PC-3 (cell line): ENCODE data around the gene KCNG1. TPM values are rescaled to one million over a fixed set of nuclear protein-coding genes. Genes with fewer than 3 reads are reported as not detected.

Experiments
- ATAC-seq: fragments of 200-7000 bp; cut with Tn5 transposase; 2 replicates; pipeline ENCODE4 v1.9.1; 2020; ENCODE audit warnings: mild to moderate bottlenecking, moderate library complexity
- BruUV-seq: library from RNA; stranded (reverse); fragments of 400-500 nt; replicated peaks from 2 replicates; lab custom pipeline; 2021; lab: Mats Ljungman, UMichigan
- CTCF ChIA-PET: fragments of 300-600 bp; sonication (Branson Sonifier 250); formaldehyde crosslinking; loops from one replicate; lab custom pipeline; 2022; ENCODE audit warnings: antibody characterized with exemption; lab: Charles Lee
- POLR2A ChIA-PET: fragments of 300-600 bp; sonication (Branson Sonifier 250); formaldehyde crosslinking; loops from one replicate; lab custom pipeline; 2022; ENCODE audit warnings: antibody characterized with exemption; ENCODE audit not compliant: unreplicated experiment; lab: Charles Lee
- DNase-seq: peaks from one replicate; pipeline ENCODE4 v3.0.0-alpha.2; 2015
- H2AFZ ChIP-seq: fragments of 300-600 bp; sonication (generic); 2 replicates; pipeline ENCODE4 v1.6.0; 2016; ENCODE audit warnings: antibody characterized with exemption, low read length
- H3F3A ChIP-seq: fragments of 300-600 bp; sonication (generic); one replicate; pipeline ENCODE4 v1.6.0; 2017; ENCODE audit warnings: antibody characterized with exemption, low read length, control low read depth, mild to moderate bottlenecking; ENCODE audit not compliant: unreplicated experiment
- H3K27ac ChIP-seq: fragments of 300-600 bp; sonication (generic); 2 replicates; pipeline ENCODE4 v1.5.1; 2016; ENCODE audit warnings: mild to moderate bottlenecking, low read length
- H3K27me3 ChIP-seq: fragments of 300-600 bp; sonication (generic); 2 replicates; pipeline ENCODE4 v1.6.1; 2016; ENCODE audit warnings: low read length, mixed read lengths
- H3K36me3 ChIP-seq: fragments of 300-600 bp; sonication (generic); 2 replicates; pipeline ENCODE4 v1.6.1; 2016; ENCODE audit warnings: low read depth, mixed run types, low read length, mixed read lengths
- H3K4me1 ChIP-seq: fragments of 300-600 bp; sonication (generic); 2 replicates; pipeline ENCODE4 v1.5.1; 2016; ENCODE audit warnings: low read length; ENCODE audit not compliant: insufficient read depth
- H3K4me2 ChIP-seq: fragments of 300-600 bp; sonication (generic); 2 replicates; pipeline ENCODE4 v1.6.0; 2016; ENCODE audit warnings: low read length
- H3K4me3 ChIP-seq: fragments of 300-600 bp; sonication (generic); 2 replicates; pipeline ENCODE4 v1.5.1; 2016; ENCODE audit warnings: mild to moderate bottlenecking, low read length, mixed read lengths
- H3K79me2 ChIP-seq: fragments of 300-600 bp; sonication (generic); 2 replicates; pipeline ENCODE4 v1.6.1; 2017; ENCODE audit warnings: low read length, mixed read lengths
- H3K9ac ChIP-seq: fragments of 300-600 bp; sonication (generic); 2 replicates; pipeline ENCODE4 v1.6.0; 2016; ENCODE audit warnings: mild to moderate bottlenecking, low read length
- H3K9me2 ChIP-seq: fragments of 300-600 bp; sonication (generic); replicated peaks from 2 replicates; pipeline ENCODE4 v1.6.1; 2016; ENCODE audit warnings: mixed run types, low read length, mixed read lengths
- H3K9me3 ChIP-seq: fragments of 300-600 bp; sonication (generic); 2 replicates; pipeline ENCODE4 v1.6.1; 2016; ENCODE audit warnings: low read length, mixed read lengths
- H4K20me1 ChIP-seq: fragments of 300-600 bp; sonication (generic); 2 replicates; pipeline ENCODE4 v1.6.1; 2016; ENCODE audit warnings: low read length, mixed read lengths
- CTCF ChIP-seq: fragments of 300-600 bp; sonication (generic); conservative IDR thresholded peaks from 2 replicates; pipeline ENCODE4 v1.5.1; 2017; ENCODE audit warnings: antibody characterized with exemption, low read depth, mild to moderate bottlenecking, low read length
- EZH2 ChIP-seq: fragments of 300-600 bp; sonication (generic); IDR thresholded peaks from one replicate; pipeline ENCODE4 v1.6.1; 2017; ENCODE audit warnings: antibody characterized with exemption, mild to moderate bottlenecking, low read length; ENCODE audit not compliant: unreplicated experiment
- EZH2phosphoT487 ChIP-seq: fragments of 300-600 bp; sonication (generic); IDR thresholded peaks from 2 replicates; pipeline ENCODE4 v1.6.1; 2018; ENCODE audit warnings: mild to moderate bottlenecking, antibody characterized with exemption, low read length, borderline replicate concordance
- intact Hi-C: fragments of 100-400 bp; cut with micrococcal nuclease; formaldehyde crosslinking; loops from 2 replicates; pipeline ENCODE4 v1.9.0; 2023
- total RNA-seq: library from RNA; depleted of rRNA; stranded (reverse); fragments of >200 nt; gene quantifications from 2 replicates; pipeline ENCODE4 v1.2.3, GENCODE V29; 2014

KCNG1 gene
- total RNA-seq, 1 experiment from 2014 or later = 61.5 TPM

DNA sequence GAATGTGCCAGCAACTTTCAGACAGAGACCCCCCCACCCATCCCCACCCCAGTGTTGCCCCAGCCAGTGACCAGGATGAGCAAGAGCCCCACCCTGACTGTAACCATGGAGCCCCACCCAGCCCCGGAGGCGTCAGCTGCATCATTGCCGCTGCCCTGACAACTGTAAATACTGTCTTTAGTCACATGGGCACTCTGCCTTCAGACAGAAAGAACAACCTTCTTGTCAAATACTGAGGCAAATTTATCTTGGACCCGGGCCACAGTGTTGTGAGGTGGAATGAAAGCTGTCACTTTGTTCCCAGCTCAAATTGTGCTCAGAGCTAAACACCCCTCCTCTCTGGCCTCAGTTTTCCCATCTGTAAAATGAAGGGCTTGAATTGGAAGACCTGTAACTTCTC lies 40.5 kb downstream of the KCNG1 start:
- intact Hi-C loops = loop anchor here (1.0 to 10.0 kb wide), 6 partner anchors 345 to 1002 kb away; no protein-coding TSS in a partner anchor
- no peaks in the 10 kb centered on the region for H3K27me3 ChIP-seq
- ATAC-seq = peak; percentile 80
- no TSS peak for BruUV-seq
- peak overlapping the region; percentile 87 for H3K27ac ChIP-seq
- H4K20me1 ChIP-seq = no peaks in the 10 kb centered on the region
- ChIA-PET CTCF (interaction anchor here (0.6 to 2.5 kb wide), 6 partner anchors 8 to 1052 kb away, joined by 3 to 7 read pairs (median 5); partner anchors contain the start of genes BCAS4, DPM1 and MOCS3), POLR2A (interaction anchor here (0.5 to 0.8 kb wide), 4 partner anchors 24 to 579 kb away, joined by 3 to 13 read pairs (median 3); partner anchors contain the start of genes DPM1 and MOCS3)
- H3K4me2 ChIP-seq = peak overlapping the region; percentile 80
- no peaks in the 10 kb centered on the region for H3K9me2 ChIP-seq
- no peaks in the 10 kb centered on the region for H3K36me3 ChIP-seq
- H3F3A ChIP-seq = no peaks in the 10 kb centered on the region
- H2AFZ ChIP-seq = no peak overlapping the region
- peaks cover 40% of the 10 kb centered on the region for H3K4me1 ChIP-seq
- peak overlapping the region; percentile 81 for H3K9ac ChIP-seq
- H3K9me3 ChIP-seq = no peaks in the 10 kb centered on the region
- peak overlapping the region; percentile 2; the same call in 1 of the 2 replicates for H3K4me3 ChIP-seq
- H3K79me2 ChIP-seq = no peaks in the 10 kb centered on the region
- TF ChIP-seq EZH2phosphoT487 = no peak
- TF ChIP-seq CTCF = no peak
- no peak for TF ChIP-seq EZH2
- DNase-seq = peak; percentile 100

GRCh38 chr20:50981714-50982048 lies 41.2 kb downstream of the KCNG1 start:
- Histone ChIP-seq H3K9ac (peak overlapping the region; percentile 81), H3K4me3 (peak overlapping the region; percentile 20), H2AFZ (no peak overlapping the region), H3K9me3 (no peaks in the 10 kb centered on the region), H3F3A (no peaks in the 10 kb centered on the region), H4K20me1 (no peaks in the 10 kb centered on the region), H3K27ac (peak overlapping the region; percentile 87), H3K4me2 (peak overlapping the region; percentile 80), H3K9me2 (no peaks in the 10 kb centered on the region), H3K4me1 (peaks cover 40% of the 10 kb centered on the region), H3K27me3 (no peaks in the 10 kb centered on the region), H3K79me2 (no peaks in the 10 kb centered on the region), H3K36me3 (no peaks in the 10 kb centered on the region)
- no peak for DNase-seq
- CTCF ChIA-PET = interaction anchor here (0.6 to 2.5 kb wide), 4 partner anchors 24 to 580 kb away, joined by 3 to 7 read pairs (median 6); partner anchors contain the start of genes BCAS4, DPM1 and MOCS3
- TF ChIP-seq EZH2 = no peak
- TF ChIP-seq CTCF = peak; percentile 29; the same call in 1 of the 2 replicates
- no peak for TF ChIP-seq EZH2phosphoT487
- intact Hi-C loops = loop anchor here (1.0 to 10.0 kb wide), 8 partner anchors 187 to 1003 kb away; partner anchors contain the start of gene BCAS4
- ATAC-seq = no peak
- POLR2A ChIA-PET = interaction anchor here (0.5 to 0.6 kb wide), 2 partner anchors 23 to 579 kb away, joined by 3 to 13 read pairs; partner anchors contain the start of gene MOCS3
- BruUV-seq = no TSS peak
